Breast epithelium (tissue), 4 donors: Measurements from ENCODE around the gene CLTC. TPM values are rescaled to one million over a fixed set of nuclear protein-coding genes. Genes with fewer than 3 reads are reported as not detected.
"Not testable (repeated sequence)": the region's sequence is repeated elsewhere in the genome, so short reads cannot be mapped to it uniquely, and the experiment has no call there.

Experiments used
- DNase-seq, 2 donors: peaks; one replicate each; pipeline ENCODE4 v3.0.0-alpha.2; 2019; ENCODE audit warnings: low spot score in 2 of 2
- H3K27ac ChIP-seq, 2 donors: fragments of 200-600 bp; sonication (generic) in 1 of 2; one replicate each; pipeline ENCODE4 v1.5.1; 2016 to 2019; ENCODE audit warnings: mild to moderate bottlenecking in 1 of 2
- H3K27me3 ChIP-seq, 2 donors: fragments of 200-600 bp; sonication (generic) in 1 of 2; one replicate each; pipeline versions ENCODE4 v1.5.1 to v1.6.0; 2017 to 2019; ENCODE audit warnings: control low read depth in 1 of 2, mild to moderate bottlenecking in 1 of 2
- H3K36me3 ChIP-seq: fragments of 200-600 bp; one replicate; pipeline ENCODE4 v1.5.1; 2019
- H3K4me1 ChIP-seq, 2 donors: fragments of 200-600 bp; sonication (generic); one replicate each; pipeline ENCODE4 v1.5.1; 2016 to 2019; ENCODE audit warnings: control low read depth in 1 of 2
- H3K4me3 ChIP-seq, 3 donors: fragments of 200-600 bp; sonication (generic); 1 replicate in 2 of 3; 2 replicates in 1 of 3; pipeline ENCODE4 v1.5.1; 2016 to 2019; ENCODE audit warnings: mild to moderate bottlenecking in 3 of 3, moderate library complexity in 2 of 3
- H3K9me3 ChIP-seq, 2 donors: fragments of 200-600 bp; sonication (generic) in 1 of 2; one replicate each; pipeline ENCODE4 v1.5.1; 2016 to 2019; ENCODE audit warnings: control low read depth in 1 of 2
- CTCF ChIP-seq, 3 donors: fragments of 450-650 bp; IDR thresholded peaks; one replicate each; pipeline ENCODE4 v1.5.1; 2016 to 2017; ENCODE audit warnings: antibody characterized with exemption in 3 of 3, mild to moderate bottlenecking in 3 of 3, moderate library complexity in 3 of 3
- POLR2A ChIP-seq: fragments of 450-650 bp; IDR thresholded peaks from one replicate; pipeline ENCODE4 v1.6.1; 2016; ENCODE audit warnings: antibody characterized with exemption, mild to moderate bottlenecking, moderate library complexity
- POLR2AphosphoS5 ChIP-seq, 3 donors: sonication (generic); formaldehyde crosslinking; IDR thresholded peaks; one replicate each; pipeline ENCODE4 v1.6.1; 2017; ENCODE audit warnings: antibody characterized with exemption in 3 of 3
- intact Hi-C: fragments of 100-400 bp; cut with DNase I; formaldehyde crosslinking; loops from one replicate; pipeline ENCODE4 v1.15.1; 2023; ENCODE audit warnings: low total_unique reads
- total RNA-seq, 3 donors: library from RNA; depleted of rRNA; stranded (reverse); fragments of >200 nt; gene quantifications; one replicate each; pipeline ENCODE4 v1.1.0, GENCODE V29; 2016

The CLTC gene
- total RNA-seq, 3 donors from 2014 or later, result 199 to 231 (median 213) TPM

DNA sequence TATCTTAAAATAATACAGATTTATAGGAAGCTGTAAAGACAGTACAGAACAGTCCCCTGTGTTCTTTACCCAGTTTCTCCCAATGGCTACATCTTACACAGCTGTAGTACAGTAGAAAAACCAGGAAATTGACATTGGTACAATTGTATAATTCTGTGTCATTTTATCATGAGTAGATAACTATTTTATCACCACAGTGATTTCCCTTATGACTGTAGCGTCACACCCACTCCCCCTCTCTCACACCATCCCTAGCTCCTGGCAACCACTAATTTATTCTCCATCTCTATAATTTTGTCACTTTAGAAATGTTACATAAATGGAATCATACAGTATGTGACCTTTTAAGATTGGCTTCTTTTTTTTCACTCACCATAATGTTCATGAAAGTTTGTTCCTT, 30.9 kb downstream of the CLTC start:
- no peaks in the 10 kb centered on the region for H3K4me1 ChIP-seq
- no peaks in the 10 kb centered on the region for H3K9me3 ChIP-seq
- H3K4me3 ChIP-seq, result no peak overlapping the region
- peaks cover 5% of the 10 kb centered on the region for H3K36me3 ChIP-seq
- H3K27me3 ChIP-seq, result no peaks in the 10 kb centered on the region
- no peak overlapping the region for H3K27ac ChIP-seq
- no peak for DNase-seq
- TF ChIP-seq POLR2AphosphoS5 (IDR thresholded peaks at IDR 0.05) (no peak), CTCF (IDR thresholded peaks at IDR 0.05) (no peak), POLR2A (no peak)
- intact Hi-C loops, result no loop called here

GRCh38 chr17:59651346-59651745, 31.7 kb downstream of the CLTC start:
- intact Hi-C loops, result no loop called here
- H3K9me3 ChIP-seq, result no peaks in the 10 kb centered on the region
- DNase-seq, result no peak
- no peak overlapping the region for H3K4me3 ChIP-seq
- H3K27ac ChIP-seq, result no peak overlapping the region
- H3K36me3 ChIP-seq, result peaks cover 5% of the 10 kb centered on the region
- H3K27me3 ChIP-seq, result no peaks in the 10 kb centered on the region
- H3K4me1 ChIP-seq, result no peaks in the 10 kb centered on the region
- TF ChIP-seq CTCF (IDR thresholded peaks at IDR 0.05), result no peak
- TF ChIP-seq POLR2AphosphoS5 (IDR thresholded peaks at IDR 0.05), result no peak
- TF ChIP-seq POLR2A, result no peak

DNA sequence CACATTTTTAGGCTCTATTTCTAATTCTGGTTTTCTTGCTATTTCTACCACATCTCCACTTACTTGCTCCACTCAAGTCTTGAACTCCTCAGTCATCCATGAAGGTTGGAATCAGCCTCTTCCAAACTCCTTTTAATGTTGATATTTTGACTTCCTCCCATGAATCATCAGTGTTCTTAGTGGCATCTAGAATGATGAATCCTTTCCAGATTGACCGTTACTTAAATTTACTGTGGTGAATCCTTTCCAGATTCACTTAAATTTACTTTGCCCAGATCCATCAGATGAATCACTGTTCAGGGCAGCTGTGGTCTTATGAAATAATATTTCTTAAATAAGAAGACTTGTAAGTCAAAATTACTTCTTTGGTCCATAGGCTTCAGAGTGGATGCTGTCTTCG, 32.4 kb downstream of the CLTC start:
- peaks cover 5% of the 10 kb centered on the region for H3K36me3 ChIP-seq
- H3K27me3 ChIP-seq, result no peaks in the 10 kb centered on the region
- H3K9me3 ChIP-seq, result no peaks in the 10 kb centered on the region
- DNase-seq, result no peak
- no peak overlapping the region for H3K27ac ChIP-seq
- H3K4me3 ChIP-seq, result no peak overlapping the region
- TF ChIP-seq CTCF (IDR thresholded peaks at IDR 0.05) (no peak), POLR2A (no peak), POLR2AphosphoS5 (IDR thresholded peaks at IDR 0.05) (no peak)
- intact Hi-C loops, result no loop called here
- H3K4me1 ChIP-seq, result no peaks in the 10 kb centered on the region

DNA sequence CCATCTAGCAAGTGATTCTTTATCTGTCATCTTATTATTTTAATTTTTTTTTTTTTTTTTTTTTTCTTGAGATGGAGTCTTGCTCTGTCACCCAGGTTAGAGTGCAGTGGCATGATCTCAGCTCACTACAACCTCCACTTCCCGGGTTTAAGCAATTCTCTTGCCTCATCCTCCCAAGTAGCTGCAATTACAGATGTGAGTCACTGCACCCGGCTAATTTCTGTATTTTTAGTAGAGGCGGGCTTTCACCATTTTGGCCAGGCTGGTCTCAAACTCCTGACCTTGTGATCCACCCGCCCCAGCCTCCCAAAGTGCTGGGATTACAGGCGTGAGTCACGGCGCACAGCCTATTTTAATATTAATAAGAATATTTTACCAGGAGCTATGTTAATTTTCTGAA, 36.9 kb downstream of the CLTC start:
- H3K36me3 ChIP-seq, result peaks cover 11% of the 10 kb centered on the region
- H3K27me3 ChIP-seq, DNase-seq, H3K27ac ChIP-seq, intact Hi-C loops, H3K4me1 ChIP-seq, H3K9me3 ChIP-seq, H3K4me3 ChIP-seq: not testable (repeated sequence)

GRCh38 chr17:59666235-59666634, 46.5 kb downstream of the CLTC start:
- Histone ChIP-seq H3K27me3 (no peaks in the 10 kb centered on the region), H3K9me3 (no peaks in the 10 kb centered on the region), H3K27ac (no peak overlapping the region), H3K36me3 (no peaks in the 10 kb centered on the region), H3K4me3 (no peak overlapping the region), H3K4me1 (no peaks in the 10 kb centered on the region)
- no peak for DNase-seq
- intact Hi-C loops, result no loop called here
- TF ChIP-seq CTCF (IDR thresholded peaks at IDR 0.05), result no peak
- TF ChIP-seq POLR2AphosphoS5 (IDR thresholded peaks at IDR 0.05), result no peak
- TF ChIP-seq POLR2A, result no peak

DNA sequence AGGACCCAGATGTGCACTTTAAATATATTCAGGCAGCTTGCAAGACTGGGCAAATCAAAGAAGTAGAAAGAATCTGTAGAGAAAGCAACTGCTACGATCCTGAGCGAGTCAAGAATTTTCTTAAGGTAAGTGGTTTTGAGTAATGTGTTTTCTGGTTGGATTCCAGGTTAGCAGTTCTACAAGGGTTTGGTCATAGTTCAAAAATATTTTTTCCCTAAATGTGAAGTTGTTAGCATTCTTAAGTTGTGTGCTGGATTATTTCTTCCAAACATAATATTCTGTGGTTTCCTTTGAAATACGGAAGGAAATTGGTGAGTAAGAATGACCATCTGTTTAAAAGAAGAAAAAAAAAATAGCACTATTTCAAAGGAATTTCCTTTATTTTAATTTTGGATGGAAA, 49.1 kb downstream of the CLTC start:
- Histone ChIP-seq H3K36me3 (no peaks in the 10 kb centered on the region), H3K4me3 (no peak overlapping the region), H3K9me3 (no peaks in the 10 kb centered on the region), H3K4me1 (no peaks in the 10 kb centered on the region), H3K27me3 (no peaks in the 10 kb centered on the region), H3K27ac (peak overlapping the region in 1 of 2 donors; percentile 30)
- no peak for DNase-seq
- TF ChIP-seq POLR2A (no peak), POLR2AphosphoS5 (IDR thresholded peaks at IDR 0.05) (no peak), CTCF (IDR thresholded peaks at IDR 0.05) (no peak)
- intact Hi-C loops, result no loop called here
